ENCODE measurements around the gene GBA2.
A peak's percentile ranks its signal among the peaks of the same experiment; 100 is the strongest.

GBA2 gene

DNA sequence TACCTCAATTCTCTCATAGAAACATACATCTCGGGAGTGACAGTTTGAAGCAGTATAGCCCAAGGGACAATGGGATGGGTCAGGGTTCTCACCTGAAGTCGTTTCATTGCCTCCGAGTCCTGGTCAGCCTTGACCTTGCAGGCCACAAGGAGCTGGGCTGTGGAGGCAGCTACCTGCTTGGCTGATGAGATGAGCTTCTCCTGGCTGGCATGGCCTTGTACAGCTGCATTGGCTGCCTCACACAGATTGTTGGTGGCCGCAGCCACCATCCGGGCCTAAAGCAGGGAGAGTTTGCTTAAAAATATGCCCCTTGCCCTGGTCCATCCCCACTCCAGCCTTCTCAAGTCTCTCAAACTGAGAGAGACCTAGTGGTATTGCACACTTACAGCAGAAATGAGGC is 50.8 kb downstream of the GBA2 start:
- no peak overlapping the region for H3K27ac ChIP-seq

DNA sequence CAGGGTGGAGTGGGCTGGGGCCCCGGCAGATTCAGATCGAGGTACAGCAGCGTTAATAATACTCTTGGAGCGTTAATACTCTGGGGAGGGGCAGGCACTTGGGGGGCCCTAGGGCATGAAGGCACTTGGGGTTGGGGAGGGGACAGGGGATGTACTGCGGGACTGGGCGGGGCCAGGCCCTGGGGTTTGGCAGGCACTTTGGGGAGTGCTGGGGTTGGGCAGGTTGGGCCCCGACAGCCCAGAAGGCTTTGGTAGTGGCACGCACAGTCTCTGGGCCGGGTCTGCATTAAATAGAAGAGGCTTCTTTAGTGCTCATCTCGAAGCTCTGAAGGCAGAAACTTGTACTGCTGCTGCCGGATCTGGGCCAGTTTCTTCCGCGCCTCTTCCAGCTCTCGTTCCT is 51.5 kb downstream of the GBA2 start:
- H3K27ac ChIP-seq: no peak overlapping the region

More for the DNA sequence above, 50.8 kb downstream of the GBA2 start:
- no peak for DNase-seq (ENCODE audit: low read depth, low spot score)

DNA sequence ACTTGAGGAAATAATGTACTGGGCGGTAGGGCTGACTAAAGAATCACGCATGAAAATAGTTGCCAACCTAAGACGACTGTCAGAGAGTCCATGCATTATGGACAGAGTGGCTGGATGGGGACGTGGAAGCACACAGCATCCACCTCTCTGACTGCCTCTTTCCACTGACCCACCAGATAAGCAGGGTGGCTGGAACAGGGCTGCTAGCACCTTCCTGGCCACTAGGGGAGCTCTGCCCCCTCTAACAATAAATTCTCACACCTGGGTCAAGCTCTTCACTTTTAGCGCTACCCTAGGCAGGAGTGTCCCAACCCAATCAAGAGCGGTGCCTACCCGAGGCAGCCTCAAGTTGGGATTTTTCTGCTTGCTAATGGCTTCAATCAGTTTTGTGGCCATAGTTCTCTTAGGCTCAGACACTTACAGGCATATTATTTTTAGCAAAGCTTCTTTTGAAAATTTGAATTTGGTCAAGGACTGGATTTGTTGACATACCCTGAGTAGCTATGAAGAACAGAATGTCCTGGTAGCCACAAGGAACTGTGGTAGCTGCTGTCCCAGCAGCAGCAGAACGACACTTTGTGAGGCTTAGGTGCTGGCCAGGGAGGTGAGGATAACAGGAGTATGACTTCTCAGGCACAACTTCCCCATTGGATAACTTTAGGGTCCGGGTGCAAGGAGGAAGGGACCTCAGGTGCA is 52.4 kb downstream of the GBA2 start:
- no peak overlapping the region for H3K27ac ChIP-seq
- DNase-seq (ENCODE audit: low read depth, low spot score): no peak

More for the DNA sequence above, 51.5 kb downstream of the GBA2 start:
- DNase-seq (ENCODE audit: low read depth, low spot score): no peak

DNA sequence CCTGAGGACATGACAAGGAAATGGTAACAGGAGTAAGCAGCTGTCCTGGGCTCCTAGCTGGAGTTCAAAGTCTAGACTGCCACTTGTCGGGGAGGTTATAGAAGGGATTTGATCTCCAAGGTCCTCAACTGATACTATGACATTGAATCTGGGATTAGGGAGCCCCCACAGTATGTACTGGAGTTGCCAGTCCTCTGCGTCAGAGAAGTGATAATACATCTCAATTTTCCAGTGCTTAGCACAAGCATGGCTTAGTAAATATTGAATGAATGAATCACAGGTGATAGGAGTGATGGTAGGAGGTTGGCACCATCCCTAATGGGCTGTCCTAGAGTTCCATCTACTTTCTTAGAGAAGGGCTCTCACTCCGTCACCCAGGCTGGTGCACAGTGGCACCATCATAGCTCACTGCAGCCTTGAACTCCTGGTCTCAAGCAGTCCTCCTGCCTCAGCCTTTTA is 53.1 kb downstream of the GBA2 start:
- DNase-seq (ENCODE audit: low read depth, low spot score): no peak
- no peak overlapping the region for H3K27ac ChIP-seq

DNA sequence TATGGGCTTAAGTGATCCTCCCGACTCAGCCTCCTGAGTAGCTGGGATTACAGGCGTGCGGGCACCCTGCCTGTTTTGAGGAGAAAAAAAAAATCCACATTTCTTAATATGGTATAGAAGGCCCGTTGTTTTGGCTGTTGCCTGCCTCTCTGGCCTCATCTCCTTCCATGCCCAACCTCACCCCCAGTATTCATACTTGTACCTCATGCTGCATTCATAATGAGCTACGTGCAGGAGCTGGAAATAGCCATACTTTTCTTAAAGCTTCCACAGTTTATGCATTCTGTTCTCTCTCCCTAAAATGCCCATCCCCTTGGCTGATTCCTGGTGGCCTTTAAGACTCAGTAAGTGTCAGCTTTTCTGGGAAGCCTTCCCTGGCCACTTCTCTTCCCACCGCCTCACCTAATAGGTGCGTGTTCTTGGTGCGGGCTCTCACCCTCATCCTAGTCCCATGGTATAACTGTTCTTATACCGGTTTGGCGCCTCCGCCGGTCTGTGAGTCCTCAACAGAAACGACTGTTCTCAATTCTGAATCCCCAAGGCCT is 57.2 kb downstream of the GBA2 start:
- H3K27ac ChIP-seq: no peak overlapping the region
- DNase-seq (ENCODE audit: low read depth, low spot score): no peak

DNA sequence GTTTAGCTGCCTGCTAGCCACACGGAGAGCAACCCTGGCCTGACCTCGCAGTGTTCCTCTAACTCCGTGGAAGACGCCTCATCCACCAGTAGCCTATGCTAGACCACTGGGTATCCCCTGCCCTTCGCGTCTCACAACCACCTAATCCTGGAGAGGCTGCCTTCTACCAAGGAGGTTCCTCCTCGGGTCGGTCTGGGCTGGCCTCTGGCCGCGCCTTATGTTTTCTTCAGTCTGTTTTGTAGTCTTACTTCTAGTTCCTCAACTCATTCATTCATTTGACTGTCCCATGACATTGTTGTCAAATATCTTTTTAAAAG is 57.7 kb downstream of the GBA2 start:
- no peak for DNase-seq (ENCODE audit: low read depth, low spot score)

DNA sequence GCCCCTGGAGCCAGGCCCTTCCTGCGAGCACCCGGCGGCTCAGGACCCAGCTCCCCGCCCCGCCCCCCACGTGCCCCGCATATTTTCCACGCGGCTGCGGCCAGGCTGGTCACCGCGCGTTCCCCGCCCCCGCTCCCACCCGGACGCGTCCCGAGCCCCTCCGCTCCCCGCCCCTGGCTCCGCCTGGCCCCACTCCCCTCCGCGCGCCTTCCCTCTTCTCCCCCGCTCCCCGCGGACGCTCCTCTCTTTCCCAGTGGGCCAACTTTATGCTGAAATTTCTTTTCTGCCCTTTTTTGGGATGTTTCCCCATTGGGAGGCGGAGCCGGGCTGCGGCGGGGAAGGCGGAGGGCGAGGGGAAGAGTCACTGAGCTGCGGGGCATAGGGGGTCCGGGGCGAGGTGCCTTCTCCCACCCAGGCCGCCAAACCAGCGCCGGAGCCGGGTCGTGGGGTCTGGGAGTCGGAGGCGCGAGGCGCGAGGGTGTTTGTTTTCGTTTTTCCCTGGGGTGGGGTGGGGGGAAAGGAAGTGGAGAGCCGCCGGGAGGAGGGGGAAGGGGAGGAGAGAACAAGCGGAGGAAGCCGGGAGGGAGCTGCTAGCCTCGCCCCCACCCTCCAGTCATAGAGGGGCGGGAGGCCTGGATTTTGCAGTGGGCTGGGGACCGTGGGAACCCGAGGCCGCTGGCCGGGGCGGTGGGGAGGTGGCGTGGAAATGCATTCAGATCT is 58.3 kb downstream of the GBA2 start:
- DNase-seq (ENCODE audit: low read depth, low spot score): no peak
- peak overlapping the region; percentile 73 for H3K27ac ChIP-seq

More for the DNA sequence above, 57.7 kb downstream of the GBA2 start:
- peak overlapping the region; percentile 73 for H3K27ac ChIP-seq

DNA sequence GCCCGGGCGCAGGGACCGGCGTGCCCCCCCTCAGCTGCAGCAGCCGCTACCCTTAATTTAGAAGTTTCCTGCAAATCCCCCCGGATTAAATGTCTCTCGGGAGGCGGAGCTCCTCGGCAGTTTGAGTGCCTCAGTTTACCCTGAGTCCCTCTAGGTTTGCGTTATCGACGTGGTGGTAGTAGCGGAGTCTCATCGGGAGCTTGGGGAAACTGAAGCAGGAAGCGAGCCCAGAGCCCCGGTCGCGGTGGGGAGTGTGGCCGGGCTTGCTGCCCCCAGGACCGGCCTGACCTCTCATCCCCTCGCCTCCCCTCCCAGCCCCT is 58.8 kb downstream of the GBA2 start:
- H3K27ac ChIP-seq: peak overlapping the region; percentile 73
- no peak for DNase-seq (ENCODE audit: low read depth, low spot score)

DNA sequence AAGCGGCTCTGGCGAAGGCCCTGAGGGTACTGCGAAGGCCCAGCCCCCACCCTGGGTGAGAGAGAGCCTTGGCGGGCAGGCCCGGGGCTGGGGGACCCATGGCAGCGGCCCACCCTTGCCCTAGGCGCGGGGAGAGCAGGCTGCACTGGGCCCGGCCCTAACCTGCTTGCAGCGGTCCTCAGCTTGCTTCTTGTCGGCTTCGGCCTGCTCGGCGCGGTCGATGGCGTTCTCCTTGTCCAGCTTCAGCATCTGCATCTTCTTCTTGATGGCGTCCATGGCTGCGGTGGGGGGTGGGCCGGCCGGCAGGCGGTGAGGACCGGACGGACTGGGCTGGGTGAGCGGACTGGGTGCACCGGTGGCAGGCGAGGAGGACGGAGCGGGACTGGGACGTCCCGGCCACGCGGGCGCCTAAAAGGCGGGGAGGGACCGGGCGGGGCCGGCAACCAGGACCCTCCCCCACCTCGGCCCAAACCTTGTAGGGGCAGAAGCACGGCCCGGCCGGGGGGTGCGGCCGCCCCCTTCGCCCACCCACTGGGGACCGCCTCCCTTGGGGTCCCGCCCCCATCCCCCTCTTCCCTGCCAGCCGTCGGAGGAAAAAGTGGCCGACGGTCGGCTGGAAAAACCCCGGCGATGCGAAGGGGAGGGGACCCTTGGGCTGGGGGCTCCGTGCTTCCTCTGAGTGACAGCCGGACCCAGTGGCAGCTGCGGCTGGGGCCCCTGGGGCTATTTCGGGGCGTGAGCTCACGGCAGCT is 59.3 kb downstream of the GBA2 start, which contains the start of gene TPM2:
Gene TPM2 (minus strand): TSS at position 384 of the 752 bp plus-strand sequence. CDS start 108 bp downstream, at position 276.
- DNase-seq (ENCODE audit: low read depth, low spot score): no peak
- H3K27ac ChIP-seq: peak within 1 kb of the TSS; percentile 73

DNA sequence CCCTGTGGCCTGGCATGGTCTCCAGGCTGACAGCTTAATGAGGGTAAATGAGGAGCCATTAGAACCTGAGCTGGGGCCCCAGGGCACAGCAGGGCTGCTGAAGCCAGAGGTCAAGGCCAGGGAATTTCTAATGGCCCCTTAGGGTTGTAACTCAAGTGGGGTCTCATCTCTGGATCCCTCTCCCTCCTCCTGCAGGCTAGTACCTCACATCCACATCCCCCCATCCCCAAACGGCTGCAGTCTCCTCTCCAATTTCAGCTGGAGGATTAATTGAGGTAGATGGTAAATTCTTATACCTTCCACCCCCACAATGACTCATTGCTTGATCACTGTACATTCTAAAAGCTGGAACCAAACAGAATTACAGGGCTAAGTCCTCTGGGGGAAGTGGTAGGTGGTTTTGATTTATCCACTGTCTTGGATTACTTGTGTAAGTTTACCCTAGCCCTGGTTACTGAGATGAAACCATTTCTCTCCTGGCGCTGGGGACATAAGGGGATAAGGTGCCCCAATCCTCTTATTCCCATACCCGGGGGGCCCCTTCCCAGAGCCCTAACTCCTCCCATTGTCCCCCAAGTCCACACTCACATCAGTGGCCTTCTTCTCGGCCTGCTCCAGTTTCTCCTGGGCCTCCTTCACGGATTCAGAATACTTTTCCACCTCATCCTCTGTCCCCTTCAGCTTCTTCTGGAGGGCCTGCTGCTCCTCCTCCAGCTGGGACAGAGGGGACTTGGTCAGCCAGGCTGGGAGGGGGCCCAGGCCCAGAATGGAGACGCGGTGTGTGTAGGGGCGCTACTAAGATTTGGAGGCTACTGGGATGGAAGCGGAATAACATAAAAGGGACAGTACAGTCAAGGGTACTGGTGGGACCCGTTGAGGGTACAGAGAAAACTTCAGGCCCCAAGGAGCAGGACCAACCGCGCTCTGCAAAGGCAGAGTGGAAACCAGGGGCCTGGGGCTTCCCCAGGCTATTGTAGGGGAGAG is 60.2 kb downstream of the GBA2 start:
- DNase-seq (ENCODE audit: low read depth, low spot score): peak; percentile 33
- peak overlapping the region; percentile 73 for H3K27ac ChIP-seq

DNA sequence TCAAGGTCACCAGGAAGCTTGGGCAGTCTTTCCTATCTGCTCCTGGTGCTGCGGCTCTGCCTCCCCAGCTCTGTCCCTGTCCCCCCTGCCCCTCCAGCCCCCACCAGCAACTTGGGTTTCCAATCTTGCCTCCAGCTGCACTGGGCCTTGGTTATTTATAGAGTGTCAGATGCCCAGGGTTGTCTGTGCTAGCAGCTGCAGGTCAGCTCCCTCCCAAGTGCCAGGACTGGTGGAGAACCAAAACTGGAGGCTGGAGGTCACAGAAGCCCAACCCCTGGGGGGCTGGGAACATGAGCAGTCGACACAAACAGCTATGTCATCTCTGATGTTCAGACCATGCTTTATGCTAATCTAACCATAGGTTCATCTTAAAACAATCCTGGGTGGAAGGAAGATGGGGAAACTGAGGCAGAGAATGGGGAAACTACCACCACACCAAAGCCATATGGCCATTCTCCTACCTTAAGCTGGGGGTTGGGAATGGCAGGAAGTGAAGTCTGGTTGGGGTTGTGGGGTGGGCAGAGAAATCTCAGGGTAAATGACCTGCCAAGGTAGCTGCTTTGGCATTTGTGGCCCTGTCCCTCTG is 61.0 kb downstream of the GBA2 start:
- peak overlapping the region; percentile 73 for H3K27ac ChIP-seq
- DNase-seq (ENCODE audit: low read depth, low spot score): no peak

DNA sequence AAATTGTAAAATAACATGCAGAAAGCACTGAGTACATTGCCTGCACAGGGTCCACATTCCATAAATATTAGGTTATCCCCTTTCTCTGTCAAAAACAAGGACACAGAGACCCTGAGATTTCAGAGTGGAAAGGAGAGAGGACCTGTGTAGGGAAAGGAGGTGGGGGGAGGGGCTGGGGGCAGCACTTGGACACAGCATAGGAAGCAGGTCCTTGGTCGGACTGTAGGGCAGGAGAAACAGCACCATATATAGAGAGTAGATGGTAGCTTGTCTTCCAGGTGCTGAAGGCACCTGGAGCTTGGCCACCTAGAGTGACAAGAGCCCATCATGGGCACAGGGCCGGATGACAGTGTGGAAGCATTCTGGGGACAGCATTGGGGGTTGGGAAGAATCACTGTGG is 61.7 kb downstream of the GBA2 start:
- H3K27ac ChIP-seq: no peak overlapping the region

More for the DNA sequence above, 61.7 kb downstream of the GBA2 start:
- no peak for DNase-seq (ENCODE audit: low read depth, low spot score)
